ENCODE measurements around the gene ULBP3.
"Not testable (repeated sequence)": the region's sequence is repeated elsewhere in the genome, so short reads cannot be mapped to it uniquely, and the experiment has no call there.

ULBP3 gene

DNA sequence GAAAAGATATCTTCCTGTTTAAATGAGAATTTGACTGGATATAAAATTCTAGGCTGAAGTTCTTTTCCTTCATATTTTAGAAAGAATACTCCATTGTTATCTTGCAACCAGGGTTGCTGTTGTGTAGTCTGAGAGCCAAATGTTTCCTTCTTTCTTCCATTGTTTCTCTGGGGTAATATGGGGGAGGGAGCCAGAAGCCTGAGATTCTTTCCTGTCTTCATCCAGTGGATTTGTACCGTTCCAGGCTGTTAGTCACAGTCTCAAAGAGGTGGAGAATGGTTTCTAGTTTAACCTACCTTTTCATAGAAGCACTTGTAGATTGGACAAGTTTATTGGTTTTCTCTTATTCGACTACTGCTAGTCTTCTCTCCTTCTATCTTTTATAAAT is 6.1 kb upstream of the ULBP3 start:
- DNase-seq: no peak

GRCh38 chr6:150074396-150075033 is 5.6 kb upstream of the ULBP3 start:
- not testable (repeated sequence) for DNase-seq

- DNase-seq: no peak
Measured at GRCh38 chr6:150072201-150072600, 3.3 kb upstream of the ULBP3 start.

DNA sequence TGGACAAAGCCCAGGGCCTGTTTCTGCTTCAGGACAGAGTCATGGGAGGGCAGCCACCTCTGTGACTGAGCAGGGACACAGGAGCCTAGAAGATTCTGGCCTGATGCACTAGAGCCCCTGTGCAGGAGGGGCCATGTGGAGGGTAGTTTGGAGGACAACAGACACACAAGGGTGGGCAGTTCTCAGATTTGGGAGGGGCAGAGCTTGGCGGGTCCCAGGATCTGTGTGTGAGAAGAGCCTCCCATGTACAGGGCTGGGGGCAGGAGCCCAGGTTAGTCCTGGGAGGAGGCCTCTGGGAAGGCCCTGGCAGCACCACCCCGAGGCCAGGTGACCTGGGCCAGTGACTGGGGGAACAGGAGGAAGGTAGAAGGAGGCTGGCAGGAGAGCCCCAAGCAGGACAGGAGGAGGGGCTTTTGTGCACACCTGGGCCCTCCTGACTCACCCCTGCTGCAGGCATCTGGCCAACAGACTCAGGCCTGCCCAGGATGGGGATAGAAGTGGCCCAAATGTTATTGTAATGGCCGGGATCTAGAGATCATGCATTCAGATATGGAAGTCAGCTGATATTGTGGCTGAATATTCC is 1.4 kb upstream of the ULBP3 start:
- no peak for DNase-seq

- no peak for DNase-seq
Measured at GRCh38 chr6:150069706-150070105, 785 bp upstream of the ULBP3 start.

DNA sequence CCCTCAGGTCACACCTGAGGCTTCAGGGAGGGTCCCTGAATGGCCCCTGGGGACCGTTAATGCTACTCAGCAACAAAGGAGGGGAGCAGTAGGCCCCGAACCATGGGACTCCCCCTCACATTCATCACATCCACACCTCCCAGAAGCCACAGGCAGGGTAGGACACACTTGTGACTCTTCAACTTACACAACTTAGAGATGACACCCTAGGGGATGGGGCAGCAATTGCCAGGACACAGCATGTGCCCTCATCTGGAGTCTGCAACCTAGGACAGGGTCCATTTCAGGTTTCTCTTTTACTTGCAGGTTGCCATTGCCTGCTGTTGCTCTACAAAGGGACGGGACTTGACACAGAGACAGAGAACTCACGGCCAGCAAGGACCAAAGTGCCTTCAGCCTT is 770 bp downstream of the ULBP3 start:
- no peak for DNase-seq

DNA sequence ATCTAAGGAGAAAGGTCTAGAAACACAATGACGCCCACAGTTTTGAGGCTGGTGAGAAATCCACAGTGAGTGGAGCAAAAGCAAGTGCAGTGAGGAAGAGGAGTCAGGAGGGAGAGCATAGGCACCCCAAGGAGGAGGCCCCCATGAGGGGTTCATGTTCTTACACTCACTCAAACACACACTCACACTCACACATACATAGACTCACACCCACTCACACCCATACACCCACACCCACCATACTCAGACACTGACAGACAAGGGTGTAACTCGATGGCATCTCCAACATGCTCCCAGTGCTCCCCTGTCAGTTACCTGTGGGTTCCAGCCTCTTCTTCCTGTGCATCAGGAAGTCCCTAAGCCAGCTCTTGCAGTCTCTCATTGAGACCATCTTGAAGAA is 3.8 kb downstream of the ULBP3 start:
- DNase-seq: no peak

DNA sequence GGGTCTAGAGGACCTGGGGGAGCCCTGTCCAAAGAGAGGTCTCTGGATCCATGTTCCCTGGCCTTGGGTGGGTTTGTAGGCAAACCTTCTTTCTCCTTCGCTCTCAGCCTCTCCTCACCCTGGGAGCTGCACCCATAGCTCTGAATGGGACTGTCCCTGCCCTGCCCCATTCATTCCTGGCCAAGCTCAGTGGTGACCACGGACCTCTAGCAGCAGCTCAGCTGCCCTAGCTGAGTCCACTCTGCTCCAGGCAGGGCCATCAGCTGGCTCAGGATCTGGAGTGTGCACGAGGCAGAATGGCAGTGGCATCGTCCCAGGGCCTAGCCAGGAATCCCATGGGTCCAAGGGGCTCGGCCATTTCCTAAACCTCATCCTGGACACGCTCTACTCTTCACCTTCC is 5.3 kb downstream of the ULBP3 start:
- no peak for DNase-seq

GRCh38 chr6:150059973-150060372 is 8.9 kb downstream of the ULBP3 start:
- DNase-seq: not testable (repeated sequence)

- DNase-seq: no peak
Measured at GRCh38 chr6:150058986-150059385, 9.9 kb downstream of the ULBP3 start.

DNA sequence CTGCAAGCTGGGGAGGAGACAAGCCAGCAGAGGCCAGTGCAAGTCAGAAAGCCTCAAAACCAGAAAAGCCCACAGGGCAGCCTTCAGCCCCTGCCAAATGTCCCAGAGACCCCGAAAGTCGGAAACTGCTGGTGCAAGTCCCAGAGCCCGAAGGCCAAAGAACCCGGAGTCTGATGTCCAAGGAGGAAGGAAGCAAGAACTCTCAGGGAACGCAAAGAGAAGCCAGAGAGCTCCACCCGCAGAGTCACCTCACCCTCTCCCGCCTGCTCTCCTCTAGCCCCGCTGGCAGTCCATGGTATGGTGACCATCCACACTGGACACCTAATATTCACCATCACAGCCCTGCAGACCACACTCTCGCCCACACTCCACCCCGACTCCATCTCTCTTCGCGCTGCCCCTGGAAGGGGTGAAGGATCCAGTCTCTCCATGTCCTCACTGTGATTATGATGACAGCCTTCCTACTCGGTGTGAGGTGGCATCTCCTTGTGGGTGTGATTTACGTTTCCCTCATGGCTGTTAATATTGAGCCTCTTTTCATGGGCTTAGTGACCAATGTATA is 10.6 kb downstream of the ULBP3 start:
- no peak for DNase-seq

DNA sequence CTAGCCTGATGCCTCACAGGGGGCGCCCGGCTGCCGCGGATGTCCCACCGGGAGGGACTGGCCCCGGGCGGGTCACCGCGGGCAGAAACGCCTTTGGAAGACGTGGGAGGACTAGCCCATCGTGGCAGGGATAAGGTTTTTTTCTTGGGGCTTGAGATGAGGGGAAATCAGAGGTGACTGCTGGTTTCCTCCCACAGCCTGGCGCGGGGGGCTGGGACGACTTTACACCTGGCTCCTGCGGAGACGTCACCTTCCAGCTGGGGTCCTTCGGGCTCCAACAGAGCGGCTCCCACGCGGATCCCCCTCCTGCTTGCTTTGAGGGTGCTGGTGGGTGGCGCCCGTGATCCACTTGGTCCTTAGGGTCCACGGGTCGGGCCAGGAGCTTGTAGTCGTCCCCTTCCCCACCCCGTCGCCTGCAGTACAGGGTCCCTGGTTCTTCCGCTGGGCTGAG is 11.4 kb downstream of the ULBP3 start:
- DNase-seq: no peak

DNA sequence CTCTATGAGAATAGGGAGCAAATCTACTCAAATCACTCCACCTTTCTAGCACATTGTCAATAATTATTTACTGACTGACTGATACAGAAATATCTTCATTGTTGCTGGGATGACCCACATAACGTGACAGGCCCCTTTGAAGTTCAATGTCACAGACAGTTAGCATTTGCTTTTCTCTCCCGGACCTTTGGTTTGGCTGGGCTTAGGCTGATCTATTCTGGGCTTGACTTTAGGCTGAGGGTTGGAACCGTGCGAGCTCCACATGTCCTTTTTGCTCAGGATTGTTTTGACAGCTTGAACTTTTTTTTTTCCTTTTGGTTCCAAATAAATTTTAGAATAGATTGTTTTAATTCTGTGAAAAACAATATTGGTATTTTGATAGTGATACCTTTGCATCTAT is 12.0 kb downstream of the ULBP3 start:
- no peak for DNase-seq

DNA sequence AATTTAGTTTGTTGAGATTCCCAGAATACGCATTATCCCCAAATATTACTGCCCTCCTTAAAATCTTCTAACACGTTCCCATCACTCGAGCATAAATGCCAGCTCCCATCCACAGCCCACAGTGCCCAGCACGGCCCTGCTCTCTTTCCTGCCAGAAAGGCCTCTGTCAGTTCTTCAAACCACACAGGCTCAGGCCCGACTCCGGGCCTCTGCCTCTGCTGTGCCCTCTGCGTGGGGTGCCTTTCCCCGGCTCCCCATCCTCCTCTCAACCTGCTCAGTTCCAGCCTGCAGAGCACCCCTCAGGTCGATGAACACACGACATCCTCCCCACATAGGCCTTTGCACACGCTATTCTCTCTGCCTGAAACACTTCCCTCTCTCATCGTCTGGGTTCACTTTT is 12.8 kb downstream of the ULBP3 start:
- no peak for DNase-seq

DNA sequence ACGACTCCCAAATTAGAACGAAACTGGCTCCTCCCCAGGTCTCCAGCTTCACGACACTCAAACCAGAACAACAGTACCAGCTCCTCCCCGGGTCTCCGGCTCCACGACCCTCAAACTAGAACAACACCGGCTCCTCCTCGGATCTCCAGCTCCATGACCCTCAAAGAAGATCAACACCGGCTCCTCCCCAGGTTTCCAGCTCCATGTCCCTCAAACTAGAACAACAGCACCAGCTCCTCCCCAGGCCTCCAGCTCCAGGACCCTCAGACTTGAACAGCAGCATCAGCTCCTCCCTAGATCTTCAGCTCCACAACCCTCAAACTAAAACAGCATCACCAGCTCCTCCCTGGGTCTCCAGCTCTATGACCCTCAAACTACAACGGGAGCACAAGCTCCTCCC is 13.8 kb downstream of the ULBP3 start:
- DNase-seq: no peak

DNA sequence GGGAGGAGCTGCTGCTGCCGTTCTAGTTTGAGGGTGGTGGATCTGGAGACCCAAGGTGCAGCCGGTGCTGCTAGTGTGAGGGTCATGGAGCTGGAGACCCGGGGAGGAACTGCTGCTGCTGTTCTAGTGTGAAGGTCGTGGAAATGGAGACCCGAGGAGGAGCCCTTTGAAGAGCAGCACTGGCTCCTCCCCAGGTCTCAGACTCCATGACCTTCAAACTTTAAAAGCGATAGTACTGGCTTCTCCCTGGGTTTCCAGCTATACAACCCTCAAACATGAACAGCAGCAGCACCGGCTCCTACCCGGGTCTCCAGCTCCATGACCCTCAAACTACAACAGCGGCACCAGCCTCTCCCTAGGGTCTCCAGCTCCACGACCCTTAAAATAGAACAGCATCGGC is 15.5 kb downstream of the ULBP3 start:
- no peak for DNase-seq

DNA sequence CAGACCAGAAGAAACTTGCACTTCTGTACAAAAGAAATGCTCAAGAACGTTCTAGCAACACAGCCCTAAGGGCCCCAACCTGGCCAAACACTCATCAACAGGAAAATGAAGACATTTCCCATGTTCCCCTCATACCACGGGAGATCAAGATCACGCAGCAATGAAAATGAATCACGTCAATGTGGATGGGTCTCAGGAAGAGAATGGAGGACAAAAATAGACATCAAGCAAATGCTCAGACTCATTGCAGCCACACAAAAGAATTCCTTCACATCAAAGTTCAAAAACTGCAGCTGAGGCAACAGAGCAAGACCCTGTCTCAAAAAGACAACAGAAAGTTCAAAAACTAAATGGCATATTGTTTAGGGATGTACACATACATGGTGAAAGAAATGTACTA is 18.1 kb downstream of the ULBP3 start:
- no peak for DNase-seq

GRCh38 chr6:150048099-150048498 is 20.8 kb downstream of the ULBP3 start:
- DNase-seq: no peak

DNA sequence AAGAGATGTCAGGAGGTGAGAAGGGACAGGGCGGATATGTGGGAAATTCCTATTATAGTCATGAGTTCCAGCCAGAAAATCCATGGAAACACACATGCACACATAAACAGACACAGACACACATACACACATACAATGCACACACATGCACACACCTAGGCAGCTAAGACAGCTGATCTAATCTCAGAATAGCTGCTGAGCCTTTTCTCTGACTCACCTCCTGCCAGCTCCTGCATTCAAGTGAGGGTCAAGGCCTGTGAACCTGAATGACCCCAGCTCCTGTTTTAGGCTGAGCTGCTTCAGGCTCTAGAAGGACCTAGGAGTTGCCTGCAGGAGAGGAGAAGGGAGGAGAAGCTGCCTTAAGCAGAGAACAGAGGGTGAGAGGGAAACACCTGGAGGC is 22.0 kb downstream of the ULBP3 start:
- no peak for DNase-seq

DNA sequence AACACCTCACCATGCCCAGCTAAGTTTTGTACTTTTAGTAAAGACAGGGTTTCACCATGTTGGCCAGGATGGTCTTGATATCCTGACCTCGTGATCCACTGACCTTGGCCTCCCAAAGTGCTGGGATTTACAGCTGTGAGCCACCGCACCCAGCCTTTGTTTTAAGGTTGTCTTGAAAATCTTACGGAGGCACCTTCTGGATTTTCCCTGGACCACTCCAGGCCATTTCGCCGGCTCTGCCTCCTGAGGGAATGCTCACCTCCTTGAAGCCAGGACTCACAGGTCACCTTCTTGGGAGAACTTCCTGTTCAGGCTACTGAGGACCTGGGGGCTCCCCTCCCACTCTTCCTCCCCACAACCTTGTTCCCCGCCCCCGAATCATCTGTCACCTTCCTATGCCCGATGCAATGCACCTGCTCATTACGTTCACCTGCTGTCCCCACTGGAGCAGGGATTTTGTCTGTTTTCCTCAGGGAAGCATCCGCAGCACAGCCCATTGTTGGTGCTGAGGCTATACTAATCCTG is 24.2 kb downstream of the ULBP3 start:
- DNase-seq: no peak

DNA sequence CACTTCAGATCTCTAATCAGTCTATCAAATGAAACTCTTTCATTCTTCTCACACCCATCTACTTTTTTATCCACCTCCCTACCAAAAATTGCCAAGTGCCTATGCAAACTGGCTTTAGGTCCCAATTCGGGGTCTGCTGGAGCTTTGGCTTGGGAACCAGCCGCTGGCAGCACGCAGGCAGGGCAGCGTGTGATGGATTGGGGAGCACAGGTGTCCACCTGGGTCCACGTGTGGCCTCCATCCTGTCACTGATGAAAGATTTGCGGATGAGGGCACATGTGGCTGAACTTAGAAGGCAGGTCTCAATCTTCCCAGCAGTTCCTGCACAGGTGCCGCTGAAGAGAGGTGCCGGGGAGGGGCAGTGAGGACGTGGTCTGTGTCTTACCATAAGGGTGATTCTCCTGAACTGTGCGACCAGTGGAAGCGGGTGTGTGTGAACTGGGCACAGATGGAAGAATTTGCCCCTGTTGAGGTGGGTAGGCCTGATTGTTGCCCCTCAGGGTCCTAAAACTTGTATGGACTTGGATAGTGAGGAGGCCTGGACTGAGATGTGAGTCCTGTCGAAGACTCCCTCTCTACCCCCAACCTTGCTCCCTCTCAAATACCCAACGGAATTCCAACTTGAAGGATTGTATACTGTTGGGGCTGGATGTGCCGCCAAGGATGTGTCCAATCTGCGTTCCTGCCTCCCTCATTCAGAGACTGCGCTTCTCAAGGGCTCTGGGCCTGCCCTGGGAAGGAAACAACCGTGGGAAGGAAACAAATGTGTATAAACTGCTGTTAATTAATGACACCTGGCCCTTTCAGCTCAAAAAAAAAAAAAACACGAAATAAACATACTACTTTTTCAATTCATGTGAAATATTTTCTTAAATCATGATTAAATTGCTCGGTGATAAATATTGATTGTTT is 25.2 kb downstream of the ULBP3 start:
- no peak for DNase-seq

DNA sequence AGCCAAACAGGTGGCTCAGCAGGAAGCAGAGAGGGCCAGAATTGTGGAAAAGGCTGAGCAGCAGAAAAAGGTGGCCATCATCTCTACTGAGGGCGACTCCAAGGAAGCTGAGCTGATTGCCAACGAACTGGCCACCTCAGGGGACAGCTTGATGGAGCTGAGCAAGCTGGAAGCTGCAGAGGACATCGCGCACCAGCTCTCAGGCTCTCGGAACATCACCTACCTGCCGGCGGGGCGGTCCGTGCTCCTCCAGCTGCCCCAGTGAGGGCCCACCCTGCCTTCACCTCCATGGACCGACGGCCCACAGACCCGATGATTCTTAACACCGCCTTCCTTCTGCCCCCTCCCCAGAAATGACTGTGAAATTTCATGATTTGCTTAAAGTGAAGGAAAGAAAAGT is 25.8 kb downstream of the ULBP3 start:
- DNase-seq: no peak
